H1 (cell line): ENCODE results near the gene BIRC7. TPM values are rescaled to one million over a fixed set of nuclear protein-coding genes. Genes with fewer than 3 reads are reported as not detected.

ENCODE experiments used
- CTCF ChIA-PET: fragments of 300-600 bp; sonication (Branson Sonifier 250); formaldehyde crosslinking; loops from one replicate; lab custom pipeline; 2021; ENCODE audit not compliant: partially characterized antibody; lab: Charles Lee
- POLR2A ChIA-PET: fragments of 300-600 bp; sonication (Branson Sonifier 250); formaldehyde crosslinking; loops from one replicate; lab custom pipeline; 2021; ENCODE audit warnings: inconsistent platforms; ENCODE audit not compliant: partially characterized antibody; lab: Charles Lee
- DNase-seq, 2 experiments: peaks; one replicate each; pipeline versions ENCODE4 v3.0.0 to v3.0.0-alpha.2; 2010 to 2022; ENCODE audit warnings: low spot score in 2 of 2, low read depth in 1 of 2, mixed read lengths in 1 of 2
- FAIRE-seq: peaks from 2 replicates; lab custom pipeline; 2011; peaks lifted over from hg19 to GRCh38; lab: Jason Lieb, UNC
- H2AFZ ChIP-seq: 2 replicates; pipeline ENCODE4 v1.8.1; 2012; ENCODE audit warnings: low read length, inconsistent platforms
- H2AK5ac ChIP-seq: 2 replicates; pipeline ENCODE4 v1.6.1; 2013; ENCODE audit warnings: low read depth, low read length
- H2BK120ac ChIP-seq: replicated peaks from 2 replicates; pipeline ENCODE3; 2013; ENCODE audit warnings: low read depth, low read length, inconsistent platforms
- H2BK12ac ChIP-seq: 2 replicates; pipeline ENCODE4 v1.6.1; 2013; ENCODE audit warnings: low read depth, low read length
- H2BK15ac ChIP-seq: 2 replicates; pipeline ENCODE4 v1.6.1; 2013; ENCODE audit warnings: low read length
- H2BK20ac ChIP-seq: 2 replicates; pipeline ENCODE4 v1.6.1; 2013; ENCODE audit warnings: low read length
- H2BK5ac ChIP-seq: 2 replicates; pipeline ENCODE4 v1.6.1; 2013; ENCODE audit warnings: low read depth, low read length
- H3K14ac ChIP-seq: 2 replicates; pipeline ENCODE4 v1.6.1; 2013; ENCODE audit warnings: inconsistent platforms; ENCODE audit not compliant: insufficient read length
- H3K18ac ChIP-seq: 2 replicates; pipeline ENCODE4 v1.6.1; 2013; ENCODE audit warnings: low read length; ENCODE audit errors: extremely low read depth
- H3K23ac ChIP-seq: 2 replicates; pipeline ENCODE4 v1.6.1; 2013; ENCODE audit warnings: inconsistent platforms; ENCODE audit not compliant: insufficient read length
- H3K23me2 ChIP-seq: 2 replicates; pipeline ENCODE4 v1.6.1; 2013; ENCODE audit warnings: low read depth, low read length
- H3K27ac ChIP-seq: 2 replicates; pipeline ENCODE4 v1.6.1; 2011; ENCODE audit warnings: low read depth, low read length, inconsistent platforms
- H3K27me3 ChIP-seq, 4 experiments: replicated peaks in 1 of 4; 1 replicate in 1 of 4; 2 replicates in 3 of 4; pipeline versions ENCODE4 v1.6.1 to v1.8.1; 2011 to 2013; ENCODE audit warnings: low read length in 3 of 4, mild to moderate bottlenecking in 3 of 4, inconsistent platforms in 2 of 4, mixed read lengths in 2 of 4, moderate library complexity in 1 of 4; ENCODE audit not compliant: control insufficient read depth in 3 of 4, insufficient read depth in 3 of 4; ENCODE audit errors: extremely low read depth in 1 of 4
- H3K36me3 ChIP-seq, 4 experiments: 2 replicates each; pipeline versions ENCODE4 v1.6.1 to v1.8.1; 2011 to 2013; ENCODE audit warnings: mild to moderate bottlenecking in 4 of 4, low read length in 3 of 4, moderate library complexity in 2 of 4, control low read depth in 1 of 4, inconsistent platforms in 1 of 4; ENCODE audit not compliant: insufficient read depth in 4 of 4, control insufficient read depth in 2 of 4
- H3K4ac ChIP-seq: replicated peaks from 2 replicates; pipeline ENCODE3; 2013; ENCODE audit warnings: low read length, low read depth, mixed read lengths, inconsistent platforms; ENCODE audit not compliant: insufficient read length
- H3K4me1 ChIP-seq, 4 experiments: replicated peaks in 1 of 4; 1 replicate in 1 of 4; 2 replicates in 3 of 4; pipeline versions ENCODE4 v1.6.1 to v1.8.1; 2011 to 2013; ENCODE audit warnings: low read length in 3 of 4, inconsistent platforms in 2 of 4, mixed read lengths in 1 of 4; ENCODE audit not compliant: insufficient read depth in 4 of 4, control insufficient read depth in 3 of 4
- H3K4me2 ChIP-seq, 2 experiments: 2 replicates each; pipeline versions ENCODE4 v1.6.1 to v1.8.1; 2011 to 2013; ENCODE audit warnings: low read depth in 2 of 2, low read length in 2 of 2, control low read depth in 1 of 2, inconsistent platforms in 1 of 2, mild to moderate bottlenecking in 1 of 2; ENCODE audit not compliant: insufficient read depth in 1 of 2
- H3K4me3 ChIP-seq, 4 experiments: fragments of 200-600, 300-600 bp in 1 of 4; sonication (generic), shearing (Covaris generic), sonication (Bioruptor Twin) in 1 of 4; 2 replicates each; pipeline versions ENCODE4 v1.5.1 to v1.8.1; 2011 to 2016; ENCODE audit warnings: low read length in 4 of 4, low read depth in 3 of 4, control low read depth in 2 of 4, inconsistent platforms in 2 of 4, mild to moderate bottlenecking in 2 of 4, mixed read lengths in 1 of 4, moderate library complexity in 1 of 4; ENCODE audit not compliant: insufficient read depth in 2 of 4; ENCODE audit errors: extremely low read depth in 1 of 4
- H3K56ac ChIP-seq: replicated peaks from 2 replicates; pipeline ENCODE3; 2013; ENCODE audit warnings: low read depth, mild to moderate bottlenecking, mixed read lengths, low read length, inconsistent platforms; ENCODE audit not compliant: insufficient read length
- H3K79me1 ChIP-seq: 2 replicates; pipeline ENCODE4 v1.6.1; 2013; ENCODE audit warnings: low read depth, low read length, control low read depth
- H3K79me2 ChIP-seq, 2 experiments: 2 replicates each; pipeline versions ENCODE4 v1.6.1 to v1.8.1; 2012 to 2013; ENCODE audit warnings: low read length in 2 of 2, mild to moderate bottlenecking in 2 of 2, inconsistent platforms in 1 of 2; ENCODE audit not compliant: insufficient read depth in 2 of 2, control insufficient read depth in 1 of 2
- H3K9ac ChIP-seq, 4 experiments: replicated peaks in 1 of 4; 1 replicate in 1 of 4; 2 replicates in 3 of 4; pipeline versions ENCODE4 v1.6.1 to v1.8.1; 2011 to 2013; ENCODE audit warnings: low read depth in 3 of 4, low read length in 3 of 4, control low read depth in 2 of 4, mild to moderate bottlenecking in 2 of 4, moderate library complexity in 2 of 4, inconsistent platforms in 1 of 4; ENCODE audit errors: extremely low read depth in 1 of 4
- H3K9me3 ChIP-seq, 2 experiments: 2 replicates each; pipeline versions ENCODE4 v1.6.1 to v1.8.1; 2012 to 2013; ENCODE audit warnings: mild to moderate bottlenecking in 2 of 2, moderate library complexity in 2 of 2, control low read depth in 1 of 2, inconsistent platforms in 1 of 2, low read depth in 1 of 2, low read length in 1 of 2, mixed read lengths in 1 of 2; ENCODE audit not compliant: insufficient read depth in 2 of 2
- H4K20me1 ChIP-seq, 2 experiments: replicated peaks in 1 of 2; 2 replicates each; pipeline versions ENCODE3 to v1.8.1; 2011 to 2013; ENCODE audit warnings: inconsistent platforms in 2 of 2, low read length in 2 of 2, mild to moderate bottlenecking in 1 of 2; ENCODE audit not compliant: insufficient read depth in 2 of 2, control insufficient read depth in 1 of 2
- H4K5ac ChIP-seq: 2 replicates; pipeline ENCODE4 v1.6.1; 2013; ENCODE audit warnings: low read length, low read depth, mixed read lengths, inconsistent platforms; ENCODE audit not compliant: insufficient read length
- H4K8ac ChIP-seq: 2 replicates; pipeline ENCODE4 v1.8.0; 2013; ENCODE audit warnings: mild to moderate bottlenecking, moderate library complexity, low read length, inconsistent platforms; ENCODE audit not compliant: insufficient read depth; ENCODE audit errors: extremely low read depth
- H4K91ac ChIP-seq: replicated peaks from 2 replicates; pipeline ENCODE3; 2013; ENCODE audit warnings: low read length, mixed read lengths, inconsistent platforms; ENCODE audit not compliant: insufficient read length
- EP300 ChIP-seq, 2 experiments: IDR thresholded peaks; 1 replicate in 1 of 2; 2 replicates in 1 of 2; pipeline ENCODE4 v1.6.1; 2011 to 2012; ENCODE audit warnings: low read depth in 2 of 2, low read length in 2 of 2, mild to moderate bottlenecking in 2 of 2, borderline replicate concordance in 1 of 2, inconsistent platforms in 1 of 2, moderate library complexity in 1 of 2
- RXRA ChIP-seq: IDR thresholded peaks from 2 replicates; pipeline ENCODE4 v1.6.1; 2011; ENCODE audit warnings: low read depth, mild to moderate bottlenecking, low read length, moderate library complexity; ENCODE audit not compliant: insufficient read depth
- WGBS, 2 experiments: shearing (Covaris generic) in 1 of 2; methylation state at CpG; one replicate each; pipeline versions ENCODE4 v1.1.6 to v1.1.7; 2013 to 2015; ENCODE audit warnings: low lambda C conversion rate in 2 of 2, mixed read lengths in 2 of 2, inconsistent platforms in 1 of 2, low coverage in 1 of 2, missing lambda C conversion rate in 1 of 2; ENCODE audit not compliant: insufficient replicate concordance in 2 of 2, insufficient coverage in 1 of 2, insufficient read length in 1 of 2; ENCODE audit errors: extremely low coverage in 1 of 2, missing lambda C conversion rate in 1 of 2; 5-methylcytosine and 5-hydroxymethylcytosine counted together
- polyA plus RNA-seq, 7 experiments: library from polyadenylated mRNA; depleted of rRNA in 3 of 7; stranded (reverse) in 5 of 7; unstranded in 2 of 7; fragments of >200 nt in 5 of 7; fragments of 200-250 nt in 2 of 7; gene quantifications; 1 replicate in 5 of 7; 2 replicates in 1 of 7; 4 replicates in 1 of 7; pipeline versions ENCODE4 v1.2.1 to v1.2.3, GENCODE V29; 2011 to 2013; ENCODE audit warnings: missing spikeins in 2 of 7, mixed read lengths in 2 of 7
- total RNA-seq: library from RNA; stranded (reverse); fragmentation: NEBNext Ultra II Directional; extraction: Animal tissue kit (Norgen Biotek cat#: 25700); gene quantifications from 2 replicates; pipeline ENCODE4 v1.2.1, GENCODE V29; 2021

BIRC7 gene
- total and polyA plus RNA-seq, 2 of the 8 experiments (the other 6 are each of a cell fraction or from before 2014, with no cell fraction given): 0.11 to 0.41 TPM

- H3K9ac ChIP-seq: no peak overlapping the region
- H4K8ac ChIP-seq: no peak overlapping the region
- H4K20me1 ChIP-seq: peaks cover 0 to 18% of the 10 kb centered on the region in 2 experiments
- no peak for FAIRE-seq
- H2BK5ac ChIP-seq: no peak overlapping the region
- H3K79me1 ChIP-seq: no peaks in the 10 kb centered on the region; the same call in 1 of the 2 replicates
- no peak overlapping the region for H2BK15ac ChIP-seq
- no peaks in the 10 kb centered on the region; the same call in none of the 2 replicates for H3K23me2 ChIP-seq
- H3K14ac ChIP-seq: no peak overlapping the region
- no peak overlapping the region for H3K4me2 ChIP-seq
- no peak overlapping the region for H4K91ac ChIP-seq
- H3K27ac ChIP-seq: no peak overlapping the region
- H3K4me3 ChIP-seq: no peak overlapping the region
- no peaks in the 10 kb centered on the region for H3K36me3 ChIP-seq
- no peak overlapping the region for H3K23ac ChIP-seq
- DNase-seq: no peak
- CTCF ChIA-PET: interaction anchor here (0.7 kb wide), 1 partner anchor 598 kb away, joined by 5 read pairs; no protein-coding TSS in a partner anchor
- no peak overlapping the region for H3K18ac ChIP-seq
- TF ChIP-seq RXRA (no peak), EP300 (IDR thresholded peaks at IDR 0.05; ENCODE audit: borderline replicate concordance in 1 of 2, low read depth in 2 of 2, low read length in 2 of 2) (no peak)
- TF ChIP-seq, all 59 proteins: peak for 0
- H2AK5ac ChIP-seq: no peak overlapping the region
- H4K5ac ChIP-seq: no peak overlapping the region
- H3K56ac ChIP-seq: no peak overlapping the region
- H3K9me3 ChIP-seq: peaks cover 0 to 9% of the 10 kb centered on the region in 2 experiments; a peak in 2 of 4 replicates
- no peak overlapping the region for H2BK120ac ChIP-seq
- no peak overlapping the region for H2BK20ac ChIP-seq
- H3K79me2 ChIP-seq: no peaks in the 10 kb centered on the region
- WGBS, 2 experiments: 90% methylated on average over 11 of the region's 13 CpGs; no CpG with 5 or more reads in 1 of the 2 experiments
- H2BK12ac ChIP-seq: no peak overlapping the region
- H3K4ac ChIP-seq: no peak overlapping the region
- peaks cover 0 to 2% (median 0%) of the 10 kb centered on the region in 4 experiments; a peak in 2 of 7 replicates for H3K4me1 ChIP-seq
- no peak overlapping the region for H2AFZ ChIP-seq
- POLR2A ChIA-PET: interaction anchor here (1.4 to 1.6 kb wide), 2 partner anchors 9 to 27 kb away, joined by 3 to 5 read pairs; no protein-coding TSS in a partner anchor
- H3K27me3 ChIP-seq: no peaks in the 10 kb centered on the region; a peak in 2 of 7 replicates
Measured at GRCh38 chr20:63188159-63188442, 47.6 kb upstream of the BIRC7 start.
